A549 (cell line): Measurements from ENCODE around the gene POU6F1.

Source experiments
- CTCF ChIP-seq: fragments of >200 bp; sonication (Bioruptor Twin); formaldehyde crosslinking; IDR thresholded peaks from 3 replicates; pipeline ENCODE4 v1.5.1; 2016
- E2F6 ChIP-seq: IDR thresholded peaks from 2 replicates; pipeline ENCODE4 v1.6.1; 2012; ENCODE audit warnings: low read depth, borderline replicate concordance
- EP300 ChIP-seq, 2 experiments: fragments of >200 bp; sonication (Bioruptor Twin); formaldehyde crosslinking; IDR thresholded peaks; 2 replicates in 1 of 2; 3 replicates in 1 of 2; pipeline ENCODE4 v1.6.1; 2016 to 2017
- POLR2A ChIP-seq: IDR thresholded peaks from 2 replicates; pipeline ENCODE4 v1.6.1; 2012; ENCODE audit warnings: mild to moderate bottlenecking, low read length
- POLR2AphosphoS2 ChIP-seq: conservative IDR thresholded peaks from 2 replicates; pipeline ENCODE4 v1.6.1; 2012; ENCODE audit warnings: low read length, improper control_type of control experiment, inconsistent platforms
- SMC3 ChIP-seq: fragments of >200 bp; sonication (Bioruptor Twin); formaldehyde crosslinking; IDR thresholded peaks from 3 replicates; pipeline ENCODE4 v1.6.1; 2018; ENCODE audit warnings: inconsistent platforms

GRCh38 chr12:51216642-51217041 is 1.2 kb downstream of the POU6F1 start:
- TF ChIP-seq CTCF (no peak), SMC3 (no peak), E2F6 (no peak), POLR2AphosphoS2 (no peak), POLR2A (no peak), EP300 (IDR thresholded peaks at IDR 0.05) (no peak)
